DOHH2 (cell line): ENCODE data around the gene IRAK2.
"Not testable (repeated sequence)": the region's sequence is repeated elsewhere in the genome, so short reads cannot be mapped to it uniquely, and the experiment has no call there.

ENCODE experiments used
- H3F3A ChIP-seq: fragments of 200-600 bp; sonication (generic), shearing (Covaris generic); 2 replicates; pipeline ENCODE4 v1.6.0; 2016; ENCODE audit warnings: antibody characterized with exemption, mild to moderate bottlenecking; ENCODE audit not compliant: control insufficient read depth, insufficient read depth
- H3K27ac ChIP-seq: fragments of 200-600 bp; sonication (generic); 2 replicates; pipeline ENCODE4 v1.5.1; 2014; ENCODE audit warnings: low read depth, mild to moderate bottlenecking, low read length, moderate library complexity
- H3K27me3 ChIP-seq: fragments of 200-600 bp; sonication (generic); 2 replicates; pipeline ENCODE4 v1.6.1; 2014; ENCODE audit warnings: mild to moderate bottlenecking, low read length, mixed read lengths; ENCODE audit not compliant: control insufficient read depth
- H3K36me3 ChIP-seq: fragments of 200-600 bp; sonication (generic); 2 replicates; pipeline ENCODE4 v1.6.1; 2014; ENCODE audit warnings: mild to moderate bottlenecking, low read length, moderate library complexity, mixed read lengths; ENCODE audit not compliant: control insufficient read depth
- H3K4me1 ChIP-seq: fragments of 200-600 bp; sonication (generic); 2 replicates; pipeline ENCODE4 v1.6.1; 2014; ENCODE audit warnings: mild to moderate bottlenecking, low read length, mixed read lengths; ENCODE audit not compliant: control insufficient read depth
- H3K4me2 ChIP-seq: fragments of 200-600 bp; sonication (generic); 2 replicates; pipeline ENCODE4 v1.6.0; 2014; ENCODE audit warnings: mild to moderate bottlenecking, low read length, moderate library complexity
- H3K4me3 ChIP-seq: fragments of 200-600 bp; sonication (generic); 2 replicates; pipeline ENCODE4 v1.5.1; 2014; ENCODE audit warnings: mild to moderate bottlenecking, low read length, mixed read lengths
- H3K79me2 ChIP-seq: fragments of 200-600 bp; sonication (generic); 2 replicates; pipeline ENCODE4 v1.6.1; 2014; ENCODE audit warnings: mild to moderate bottlenecking, low read length, mixed read lengths; ENCODE audit not compliant: control insufficient read depth
- H3K9me2 ChIP-seq: fragments of 200-600 bp; sonication (generic); replicated peaks from 2 replicates; pipeline ENCODE4 v1.6.1; 2014; ENCODE audit warnings: mild to moderate bottlenecking, low read length, mixed read lengths; ENCODE audit not compliant: control insufficient read depth
- H3K9me3 ChIP-seq: fragments of 200-600 bp; sonication (generic); 2 replicates; pipeline ENCODE4 v1.6.1; 2014; ENCODE audit warnings: antibody characterized with exemption, low read length, mixed read lengths; ENCODE audit not compliant: control insufficient read depth, insufficient read depth
- H4K20me1 ChIP-seq: fragments of 200-600 bp; sonication (generic); 2 replicates; pipeline ENCODE4 v1.6.0; 2014; ENCODE audit warnings: low read depth, mild to moderate bottlenecking, antibody characterized with exemption, low read length, moderate library complexity; ENCODE audit not compliant: control insufficient read depth, insufficient read depth
- EZH2phosphoT487 ChIP-seq: fragments of 200-600 bp; sonication (generic); IDR thresholded peaks from 2 replicates; pipeline ENCODE4 v1.6.1; 2017; ENCODE audit warnings: borderline replicate concordance, mild to moderate bottlenecking, antibody characterized with exemption, low read length, moderate library complexity, mixed read lengths
- TF ChIP-seq, protein P1 (sequence below): fragments of 200-600 bp; sonication (generic); IDR thresholded peaks from one replicate; pipeline ENCODE4 v1.5.1; 2014; ENCODE audit warnings: antibody characterized with exemption, mild to moderate bottlenecking, low read depth, low read length; ENCODE audit not compliant: poor library complexity, severe bottlenecking

Gene IRAK2

DNA sequence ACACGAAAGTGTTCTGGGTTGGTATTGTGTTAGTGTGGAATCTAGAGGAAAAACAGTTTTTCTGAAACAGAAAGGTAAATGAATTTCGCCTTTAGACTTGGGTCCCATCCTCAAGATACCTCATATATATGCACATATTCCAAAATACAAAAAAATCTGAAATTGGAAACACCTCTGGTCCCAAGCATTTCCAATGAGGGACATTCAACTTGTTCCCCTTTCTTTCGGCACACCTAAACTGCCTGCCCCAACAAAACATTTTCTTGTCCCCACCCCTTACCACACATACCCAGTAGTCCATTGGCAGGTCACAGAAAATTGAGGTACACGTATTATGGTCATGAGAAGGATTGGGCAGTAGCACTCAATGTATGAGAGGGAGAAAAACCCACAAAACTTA, 9.1 kb upstream of the IRAK2 start:
- no peaks in the 10 kb centered on the region for H3K9me2 ChIP-seq
- H3K27ac ChIP-seq: no peak overlapping the region
- H4K20me1 ChIP-seq: no peaks in the 10 kb centered on the region
- TF ChIP-seq, protein P1, sequence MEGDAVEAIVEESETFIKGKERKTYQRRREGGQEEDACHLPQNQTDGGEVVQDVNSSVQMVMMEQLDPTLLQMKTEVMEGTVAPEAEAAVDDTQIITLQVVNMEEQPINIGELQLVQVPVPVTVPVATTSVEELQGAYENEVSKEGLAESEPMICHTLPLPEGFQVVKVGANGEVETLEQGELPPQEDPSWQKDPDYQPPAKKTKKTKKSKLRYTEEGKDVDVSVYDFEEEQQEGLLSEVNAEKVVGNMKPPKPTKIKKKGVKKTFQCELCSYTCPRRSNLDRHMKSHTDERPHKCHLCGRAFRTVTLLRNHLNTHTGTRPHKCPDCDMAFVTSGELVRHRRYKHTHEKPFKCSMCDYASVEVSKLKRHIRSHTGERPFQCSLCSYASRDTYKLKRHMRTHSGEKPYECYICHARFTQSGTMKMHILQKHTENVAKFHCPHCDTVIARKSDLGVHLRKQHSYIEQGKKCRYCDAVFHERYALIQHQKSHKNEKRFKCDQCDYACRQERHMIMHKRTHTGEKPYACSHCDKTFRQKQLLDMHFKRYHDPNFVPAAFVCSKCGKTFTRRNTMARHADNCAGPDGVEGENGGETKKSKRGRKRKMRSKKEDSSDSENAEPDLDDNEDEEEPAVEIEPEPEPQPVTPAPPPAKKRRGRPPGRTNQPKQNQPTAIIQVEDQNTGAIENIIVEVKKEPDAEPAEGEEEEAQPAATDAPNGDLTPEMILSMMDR: no peak
- TF ChIP-seq EZH2phosphoT487: no peak
- H3K4me1 ChIP-seq: no peaks in the 10 kb centered on the region
- H3K9me3 ChIP-seq: no peaks in the 10 kb centered on the region
- H3K27me3 ChIP-seq: no peaks in the 10 kb centered on the region
- no peak overlapping the region for H3K4me2 ChIP-seq
- H3K4me3 ChIP-seq: no peak overlapping the region
- no peaks in the 10 kb centered on the region; the same call in 1 of the 2 replicates for H3K79me2 ChIP-seq
- peaks cover 31% of the 10 kb centered on the region for H3K36me3 ChIP-seq
- H3F3A ChIP-seq: peaks cover 25% of the 10 kb centered on the region

DNA sequence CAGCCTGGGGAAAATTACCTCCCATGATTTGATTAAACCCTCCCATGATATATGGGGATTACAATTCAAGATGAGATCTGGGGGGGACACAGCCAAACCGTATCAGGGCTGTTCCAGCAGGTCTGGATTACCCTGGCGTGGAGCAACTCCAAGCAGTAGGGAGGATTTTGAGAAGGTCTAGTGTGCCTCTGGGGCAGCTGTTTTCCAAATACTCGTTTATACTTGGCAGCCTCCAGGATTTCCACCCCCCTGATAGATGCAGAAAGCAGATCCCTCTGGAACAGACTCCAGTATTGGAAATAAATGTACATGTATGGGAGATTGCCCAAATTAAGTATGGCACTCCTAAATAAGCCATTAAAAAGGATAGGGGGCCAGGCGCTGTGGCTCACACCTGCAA, 7.7 kb upstream of the IRAK2 start:
- Histone ChIP-seq H3K36me3 (peaks cover 17% of the 10 kb centered on the region), H3F3A (peaks cover 25% of the 10 kb centered on the region), H3K4me3 (no peak overlapping the region), H3K9me3 (no peaks in the 10 kb centered on the region), H4K20me1 (no peaks in the 10 kb centered on the region), H3K9me2 (no peaks in the 10 kb centered on the region), H3K27ac (no peak overlapping the region), H3K27me3 (no peaks in the 10 kb centered on the region), H3K4me1 (no peaks in the 10 kb centered on the region), H3K79me2 (no peaks in the 10 kb centered on the region), H3K4me2 (no peak overlapping the region)
- TF ChIP-seq EZH2phosphoT487: no peak
- TF ChIP-seq, protein P1: no peak

DNA sequence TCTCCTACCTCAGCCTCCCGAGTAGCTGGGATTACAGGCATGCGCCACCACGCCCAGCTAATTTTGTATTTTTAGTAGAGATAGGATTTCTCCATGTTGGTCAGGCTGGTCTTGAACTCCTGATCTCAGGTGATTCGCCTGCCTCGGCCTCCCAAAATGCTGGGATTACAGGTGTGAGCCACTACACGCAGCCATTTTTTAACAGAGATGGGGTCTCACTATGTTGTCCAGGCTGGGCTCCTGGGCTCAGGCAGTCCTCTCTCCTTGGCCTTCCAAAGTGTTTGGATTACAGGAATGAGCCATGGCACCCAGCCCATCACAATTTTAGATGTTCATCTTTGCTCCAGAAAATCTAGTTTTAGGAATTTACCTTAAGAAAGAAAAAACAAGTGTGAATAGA, 6.2 kb upstream of the IRAK2 start:
- H3K9me3 ChIP-seq, H3K27ac ChIP-seq, H4K20me1 ChIP-seq, H3K4me1 ChIP-seq, H3K9me2 ChIP-seq, H3K27me3 ChIP-seq, H3K36me3 ChIP-seq, H3K79me2 ChIP-seq, H3K4me2 ChIP-seq, H3K4me3 ChIP-seq: not testable (repeated sequence)
- peaks cover 26% of the 10 kb centered on the region for H3F3A ChIP-seq

DNA sequence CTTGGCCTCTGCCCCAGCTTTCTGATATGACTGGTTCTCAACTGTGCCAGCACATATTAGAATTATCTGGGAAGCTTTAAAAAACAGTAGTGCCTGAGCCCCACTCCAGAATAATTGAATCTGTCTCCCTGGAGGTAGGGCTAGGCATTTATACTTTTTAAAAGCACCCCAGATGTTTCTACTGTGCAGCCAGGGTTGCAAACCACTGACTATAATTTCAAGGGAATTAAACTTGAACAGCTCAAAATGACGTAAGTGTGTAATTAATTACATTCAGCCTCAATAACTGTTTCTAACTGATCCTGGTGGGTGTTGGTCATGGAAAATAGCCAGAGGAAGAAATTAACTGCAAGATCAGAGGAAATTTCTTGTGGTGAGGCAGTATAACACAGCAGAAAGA, 4.4 kb upstream of the IRAK2 start:
- Histone ChIP-seq H3F3A (peaks cover 13% of the 10 kb centered on the region; the same call in 1 of the 2 replicates), H3K27ac (no peak overlapping the region), H3K9me3 (no peaks in the 10 kb centered on the region), H3K4me2 (no peak overlapping the region), H3K4me1 (peaks cover 7% of the 10 kb centered on the region), H3K36me3 (no peaks in the 10 kb centered on the region; the same call in 1 of the 2 replicates), H3K27me3 (no peaks in the 10 kb centered on the region), H3K9me2 (no peaks in the 10 kb centered on the region), H3K4me3 (no peak overlapping the region), H4K20me1 (no peaks in the 10 kb centered on the region), H3K79me2 (peaks cover 6% of the 10 kb centered on the region)
- TF ChIP-seq EZH2phosphoT487: no peak
- TF ChIP-seq, protein P1: no peak
